Stomach (tissue), 4 donors: Measurements from ENCODE around the gene MYH16.

Experiments used
- CTCF ChIP-seq, 7 experiments: fragments of 450-650 bp in 4 of 7; fragments of 200-600 bp in 3 of 7; sonication (generic) in 3 of 7; IDR thresholded peaks; one replicate each; pipeline ENCODE4 v1.5.1; 2016 to 2019; ENCODE audit warnings: antibody characterized with exemption in 7 of 7, control low read depth in 2 of 7, mild to moderate bottlenecking in 1 of 7
- EP300 ChIP-seq: sonication (generic); formaldehyde crosslinking; IDR thresholded peaks from one replicate; pipeline ENCODE4 v1.6.1; 2017; ENCODE audit warnings: antibody characterized with exemption
- POLR2A ChIP-seq, 4 donors: fragments of 450-650 bp; IDR thresholded peaks; one replicate each; pipeline ENCODE4 v1.6.1; 2016; ENCODE audit warnings: antibody characterized with exemption in 4 of 4, control low read depth in 2 of 4, mild to moderate bottlenecking in 1 of 4, moderate library complexity in 1 of 4

GRCh38 chr7:99257065-99257464, 15.6 kb upstream of the MYH16 start:
- TF ChIP-seq CTCF (IDR thresholded peaks at IDR 0.05) (no peak), POLR2A (IDR thresholded peaks at IDR 0.05) (no peak), EP300 (no peak)
